Measurements from ENCODE around the gene ZNF799. TPM values are rescaled to one million over a fixed set of nuclear protein-coding genes. Genes with fewer than 3 reads are reported as not detected.

ZNF799 gene
- 5.2 and 7.0 TPM in 2 replicates for total RNA-seq

DNA sequence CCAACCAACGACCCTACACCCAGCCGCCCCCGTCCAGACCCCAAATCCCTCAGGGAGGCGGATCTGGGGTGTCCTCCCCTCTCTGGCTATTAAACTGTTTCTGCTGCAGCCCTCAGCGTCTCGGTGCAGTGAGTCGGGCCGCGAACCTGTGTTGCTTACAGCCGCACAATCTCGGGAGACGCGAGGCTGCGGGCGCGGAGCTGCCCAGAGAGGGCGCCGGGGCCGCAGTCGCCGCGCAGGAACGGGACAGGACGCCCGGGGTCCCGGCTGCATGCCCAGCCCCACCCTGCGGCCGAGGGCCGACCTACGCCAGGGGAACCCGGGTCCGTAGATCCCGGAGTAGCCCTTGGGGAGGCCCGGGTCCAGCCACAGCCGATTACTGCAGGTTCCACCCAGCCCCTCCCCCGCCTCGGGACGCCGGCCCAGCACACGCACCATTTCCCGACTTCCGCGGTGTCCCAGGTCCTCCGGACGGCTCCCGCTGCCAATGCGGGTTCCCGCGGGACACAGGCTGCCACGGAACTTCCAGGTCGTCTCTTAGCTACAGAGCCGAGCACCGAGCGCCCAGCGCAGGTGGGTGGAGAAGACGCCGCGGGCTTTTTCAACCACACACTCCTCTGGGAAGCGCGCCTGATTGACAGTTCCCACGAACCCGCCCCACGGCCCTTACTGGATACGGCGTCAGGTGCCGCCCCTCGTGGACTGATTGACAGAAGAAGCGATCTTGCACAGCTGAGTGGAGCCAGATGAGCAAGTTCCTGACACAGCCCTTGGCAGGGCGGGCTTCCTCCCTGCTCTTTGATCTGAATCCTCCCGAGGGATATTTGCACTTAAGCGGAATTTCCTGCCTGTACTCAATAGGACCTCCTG lies at the start of gene ZNF799:
ZNF799 (minus strand) TSS at position 639 of the 870 bp plus-strand sequence; CDS start at position 438, 201 bp downstream.

DNA sequence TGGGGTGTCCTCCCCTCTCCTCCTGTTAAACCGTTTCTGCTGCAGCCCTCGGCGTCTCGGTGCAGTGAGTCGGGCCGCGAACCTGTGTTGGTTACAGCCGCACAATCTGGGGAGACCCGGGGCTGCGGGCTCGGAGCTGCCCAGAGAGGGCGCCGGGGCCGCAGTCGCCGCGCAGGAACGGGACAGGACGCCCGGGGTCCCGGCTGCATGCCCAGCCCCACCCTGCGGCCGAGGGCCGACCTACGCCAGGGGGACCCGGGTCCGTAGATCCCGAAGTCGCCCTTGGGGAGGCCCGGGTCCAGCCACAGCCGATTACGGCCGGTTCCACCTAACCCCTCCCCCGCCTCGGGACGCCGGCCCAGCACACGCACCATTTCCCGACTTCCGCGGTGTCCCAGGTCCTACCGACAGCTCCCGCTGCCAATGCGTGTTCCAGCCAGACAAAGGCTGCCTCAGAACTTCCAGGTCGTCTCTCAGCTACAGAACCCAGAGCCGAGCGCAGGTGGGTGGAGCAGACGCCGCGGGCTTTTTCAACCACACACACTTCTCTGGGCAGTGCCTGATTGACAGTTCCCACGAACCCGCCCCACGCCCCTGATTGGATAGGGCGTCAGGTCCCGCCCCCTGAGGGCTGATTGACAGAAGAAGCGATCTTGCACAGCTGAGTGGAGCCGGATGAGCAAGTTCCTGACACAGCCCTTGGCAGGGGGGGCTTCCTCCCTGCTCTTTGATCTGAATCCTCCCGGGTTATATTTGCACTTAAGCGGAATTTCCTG lies 39.7 kb upstream of the ZNF799 start, which contains the start of gene ZNF443:
ZNF443 (minus strand) TSS at position 481 of the 776 bp plus-strand sequence; CDS start at position 374, 107 bp downstream.

GRCh38 chr19:12365236-12366162 lies 35.6 kb downstream of the ZNF799 start, which contains the start of gene ZNF442:
Gene ZNF442 (minus strand): TSS chr19:12365683. CDS start chr19:12363631, 2,052 bp downstream.

Other genes with a start within 250 kb of the ZNF799 start
- 6.8 and 12.3 TPM in 2 replicates for gene ZNF625, start 244.5 kb downstream of the ZNF799 start, total RNA-seq
- gene ZNF136, start 238.2 kb downstream of the ZNF799 start, total RNA-seq, result 2.6 and 7.5 TPM in 2 replicates
- gene ZNF44, start 106.4 kb downstream of the ZNF799 start, total RNA-seq, result 6.0 and 8.0 TPM in 2 replicates
- gene ZNF563, start 67.6 kb downstream of the ZNF799 start, total RNA-seq, result 2.4 and 2.7 TPM in 2 replicates
- gene ZNF442, start 35.6 kb downstream of the ZNF799 start, total RNA-seq, result 2.3 and 2.9 TPM in 2 replicates
- gene ZNF443, start 39.8 kb upstream of the ZNF799 start, total RNA-seq, result 4.0 and 9.0 TPM in 2 replicates
- 2.3 and 3.5 TPM in 2 replicates for gene ZNF709, start 83.5 kb upstream of the ZNF799 start, total RNA-seq
- gene ZNF564, start 150.2 kb upstream of the ZNF799 start, total RNA-seq, result 5.8 and 9.8 TPM in 2 replicates
- gene ZNF490, start 209.5 kb upstream of the ZNF799 start, total RNA-seq, result 3.2 and 9.9 TPM in 2 replicates
- 9.4 and 14.3 TPM in 2 replicates for gene ZNF791, start 209.6 kb upstream of the ZNF799 start, total RNA-seq